HG03159 (cell line): ENCODE results near the gene ATF1.
"Not testable (repeated sequence)": the region's sequence is repeated elsewhere in the genome, so short reads cannot be mapped to it uniquely, and the experiment has no call there.

ENCODE experiments used
- ATAC-seq: cut with Tn5 transposase; IDR thresholded peaks from one replicate; pipeline ENCODE4 v1.9.1; 2021; ENCODE audit warnings: mild to moderate bottlenecking, moderate library complexity; ENCODE audit not compliant: unreplicated experiment

ATF1 gene

GRCh38 chr12:50751948-50752721 is 11.8 kb upstream of the ATF1 start:
- ATAC-seq, result no peak

GRCh38 chr12:50753232-50753769 is 10.6 kb upstream of the ATF1 start:
- no peak for ATAC-seq

- ATAC-seq, result peak; percentile 39
Observed at GRCh38 chr12:50764286-50765094, 589 bp downstream of the ATF1 start.

- ATAC-seq, result no peak
Observed at GRCh38 chr12:50765095-50765911, 1.4 kb downstream of the ATF1 start.

- ATAC-seq, result no peak
Observed at GRCh38 chr12:50768391-50768790, 4.5 kb downstream of the ATF1 start.

- not testable (repeated sequence) for ATAC-seq
Observed at GRCh38 chr12:50768813-50769212, 4.9 kb downstream of the ATF1 start.

GRCh38 chr12:50771409-50771808 is 7.5 kb downstream of the ATF1 start:
- no peak for ATAC-seq

- no peak for ATAC-seq
Observed at GRCh38 chr12:50772470-50772869, 8.6 kb downstream of the ATF1 start.

GRCh38 chr12:50772877-50773276 is 9.0 kb downstream of the ATF1 start:
- ATAC-seq, result no peak

- no peak for ATAC-seq
Observed at GRCh38 chr12:50775251-50775650, 11.3 kb downstream of the ATF1 start.

- no peak for ATAC-seq
Observed at GRCh38 chr12:50776749-50777728, 13.1 kb downstream of the ATF1 start.

GRCh38 chr12:50778663-50779590 is 15.0 kb downstream of the ATF1 start:
- no peak for ATAC-seq

- ATAC-seq, result no peak
Observed at GRCh38 chr12:50780013-50780412, 16.1 kb downstream of the ATF1 start.

- no peak for ATAC-seq
Observed at GRCh38 chr12:50784501-50784900, 20.6 kb downstream of the ATF1 start.

GRCh38 chr12:50785406-50786001 is 21.6 kb downstream of the ATF1 start:
- no peak for ATAC-seq

- ATAC-seq, result no peak
Observed at GRCh38 chr12:50786498-50787231, 22.8 kb downstream of the ATF1 start.

GRCh38 chr12:50787618-50788017 is 23.7 kb downstream of the ATF1 start:
- no peak for ATAC-seq

- no peak for ATAC-seq
Observed at GRCh38 chr12:50788561-50788960, 24.7 kb downstream of the ATF1 start.
